Body of pancreas (tissue), 4 donors: ENCODE results near the gene MCMBP. TPM values are rescaled to one million over a fixed set of nuclear protein-coding genes. Genes with fewer than 3 reads are reported as not detected.
"Not testable (repeated sequence)": the region's sequence is repeated elsewhere in the genome, so short reads cannot be mapped to it uniquely, and the experiment has no call there.

Experiments
- ATAC-seq: fragments of 150-250 bp; one replicate; pipeline ENCODE4 v1.9.1; 2016
- DNase-seq, 4 donors: peaks; one replicate each; pipeline ENCODE4 v3.0.0-alpha.2; 2019
- H3K27ac ChIP-seq, 4 donors: fragments of 200-600 bp; sonication (generic); 1 replicate in 3 of 4; 2 replicates in 1 of 4; pipeline versions ENCODE4 v1.5.1 to v1.6.1; 2016 to 2019; ENCODE audit warnings: mild to moderate bottlenecking in 1 of 4, mixed read lengths in 1 of 4, moderate library complexity in 1 of 4
- H3K27me3 ChIP-seq, 2 donors: fragments of 200-600 bp; sonication (generic); one replicate each; pipeline ENCODE4 v1.6.0; 2016; ENCODE audit warnings: mild to moderate bottlenecking in 1 of 2
- H3K36me3 ChIP-seq, 2 donors: fragments of 200-600 bp; sonication (generic); replicated peaks in 1 of 2; 2 replicates each; pipeline ENCODE4 v1.5.1; 2016; ENCODE audit warnings: low read depth in 2 of 2; ENCODE audit not compliant: insufficient read depth in 1 of 2
- H3K4me1 ChIP-seq: fragments of 200-600 bp; sonication (generic); one replicate; pipeline ENCODE4 v1.6.0; 2016
- H3K4me3 ChIP-seq, 2 donors: fragments of 200-600 bp; sonication (generic); 1 replicate in 1 of 2; 2 replicates in 1 of 2; pipeline ENCODE4 v1.5.1; 2016 to 2019
- H3K9me3 ChIP-seq, 3 donors: fragments of 200-600 bp; sonication (generic); 1 replicate in 2 of 3; 2 replicates in 1 of 3; pipeline ENCODE4 v1.5.1; 2016
- POLR2A ChIP-seq, 3 donors: fragments of 450-650 bp; IDR thresholded peaks; one replicate each; pipeline ENCODE4 v1.6.1; 2016; ENCODE audit warnings: antibody characterized with exemption in 3 of 3, mild to moderate bottlenecking in 2 of 3
- WGBS, 2 donors: methylation state at CpG; one replicate each; pipeline ENCODE4 v1.1.5; 2017; 5-methylcytosine and 5-hydroxymethylcytosine counted together
- intact Hi-C: fragments of 100-400 bp; cut with DNase I; formaldehyde crosslinking; loops from one replicate; pipeline ENCODE4 v1.15.1; 2023
- total RNA-seq, 2 donors: library from RNA; depleted of rRNA; stranded (reverse); fragments of >200 nt; gene quantifications; one replicate each; pipeline ENCODE4 v1.1.0, GENCODE V29; 2016
- TF ChIP-seq, protein P1 (sequence below), 7 experiments: fragments of 450-650 bp in 4 of 7; fragments of 200-600 bp in 3 of 7; sonication (generic) in 3 of 7; IDR thresholded peaks; one replicate each; pipeline ENCODE4 v1.5.1; 2016 to 2019; ENCODE audit warnings: antibody characterized with exemption in 7 of 7

The MCMBP gene
- total RNA-seq, 2 donors from 2014 or later: 26.2 to 29.0 TPM

DNA sequence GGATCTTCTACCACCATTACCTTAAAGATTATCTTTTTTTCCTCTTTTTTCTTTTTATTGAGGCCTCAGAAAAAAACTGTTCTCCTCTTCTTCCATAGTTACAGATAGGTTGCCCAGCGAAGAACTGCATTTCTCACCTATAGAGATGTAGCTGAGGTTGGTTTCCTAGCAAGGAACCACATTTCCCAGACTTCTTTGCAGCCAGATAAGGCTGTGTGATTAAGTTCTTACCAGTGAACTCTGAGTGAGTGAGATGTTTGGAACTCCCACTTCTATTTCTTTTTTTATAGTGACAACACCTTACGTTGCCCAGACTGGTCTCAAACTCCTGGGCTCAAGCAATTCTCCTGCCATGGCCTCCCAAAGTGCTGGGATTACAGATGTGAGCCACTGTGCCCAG, 5.9 kb upstream of the MCMBP start:
- Histone ChIP-seq H3K4me3 (no peak overlapping the region), H3K27me3 (no peaks in the 10 kb centered on the region), H3K9me3 (no peaks in the 10 kb centered on the region), H3K4me1 (peaks cover 6% of the 10 kb centered on the region), H3K27ac (no peak overlapping the region), H3K36me3 (no peaks in the 10 kb centered on the region)
- ATAC-seq: no peak
- TF ChIP-seq, protein P1, sequence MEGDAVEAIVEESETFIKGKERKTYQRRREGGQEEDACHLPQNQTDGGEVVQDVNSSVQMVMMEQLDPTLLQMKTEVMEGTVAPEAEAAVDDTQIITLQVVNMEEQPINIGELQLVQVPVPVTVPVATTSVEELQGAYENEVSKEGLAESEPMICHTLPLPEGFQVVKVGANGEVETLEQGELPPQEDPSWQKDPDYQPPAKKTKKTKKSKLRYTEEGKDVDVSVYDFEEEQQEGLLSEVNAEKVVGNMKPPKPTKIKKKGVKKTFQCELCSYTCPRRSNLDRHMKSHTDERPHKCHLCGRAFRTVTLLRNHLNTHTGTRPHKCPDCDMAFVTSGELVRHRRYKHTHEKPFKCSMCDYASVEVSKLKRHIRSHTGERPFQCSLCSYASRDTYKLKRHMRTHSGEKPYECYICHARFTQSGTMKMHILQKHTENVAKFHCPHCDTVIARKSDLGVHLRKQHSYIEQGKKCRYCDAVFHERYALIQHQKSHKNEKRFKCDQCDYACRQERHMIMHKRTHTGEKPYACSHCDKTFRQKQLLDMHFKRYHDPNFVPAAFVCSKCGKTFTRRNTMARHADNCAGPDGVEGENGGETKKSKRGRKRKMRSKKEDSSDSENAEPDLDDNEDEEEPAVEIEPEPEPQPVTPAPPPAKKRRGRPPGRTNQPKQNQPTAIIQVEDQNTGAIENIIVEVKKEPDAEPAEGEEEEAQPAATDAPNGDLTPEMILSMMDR (IDR thresholded peaks at IDR 0.05): no peak
- TF ChIP-seq POLR2A (IDR thresholded peaks at IDR 0.05): no peak
- WGBS, 2 donors: 58 to 61% methylated on average over 2 of the region's 2 CpGs
- intact Hi-C loops: no loop called here
- no peak for DNase-seq

DNA sequence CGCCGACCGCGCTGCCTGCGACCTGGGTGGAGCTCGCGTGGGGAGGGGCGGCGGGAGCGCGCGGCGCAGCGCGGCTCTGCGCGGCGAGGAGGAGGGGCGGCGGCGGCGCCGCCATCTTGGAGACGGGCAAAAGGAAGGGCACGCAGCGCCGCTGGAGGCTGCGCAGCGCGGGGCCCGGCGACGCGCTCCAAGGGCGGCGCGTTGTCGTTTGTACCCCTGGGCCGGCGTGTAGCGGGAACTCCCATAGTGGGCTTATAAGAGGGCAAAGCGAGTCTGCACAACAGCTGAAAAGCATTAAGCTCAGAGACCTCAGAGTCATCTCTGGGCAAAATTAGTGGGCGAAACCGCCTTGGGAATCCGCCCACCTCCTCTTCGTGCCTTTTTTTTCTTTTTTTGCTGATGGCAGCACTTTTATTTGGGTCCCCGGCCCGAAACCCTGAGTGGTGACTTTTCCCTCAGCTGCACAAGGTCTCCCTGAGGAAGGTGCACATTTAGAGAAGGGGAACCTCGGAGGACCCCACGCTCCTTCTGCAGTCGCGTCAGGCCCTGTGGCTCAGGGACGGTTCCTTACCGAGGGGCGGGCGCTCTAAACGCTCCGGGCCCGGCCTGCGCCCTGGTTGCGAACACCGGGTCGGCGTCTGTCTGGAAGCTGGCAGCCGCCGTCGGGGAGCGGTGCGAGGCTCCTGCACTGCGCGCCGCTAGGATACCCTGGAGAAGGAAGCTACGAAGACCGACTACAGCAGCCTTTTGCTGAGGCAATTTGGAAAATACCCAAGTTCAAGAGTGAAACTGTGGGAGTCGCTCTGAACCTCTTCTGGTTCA, 428 bp upstream of the MCMBP start:
- intact Hi-C loops: no loop called here
- peak; percentile 96 for ATAC-seq
- Histone ChIP-seq H3K27ac (peak overlapping the region; percentile 73 to 94 (median 84)), H3K36me3 (no peaks in the 10 kb centered on the region), H3K4me1 (peaks cover 35% of the 10 kb centered on the region), H3K9me3 (no peaks in the 10 kb centered on the region), H3K27me3 (no peaks in the 10 kb centered on the region), H3K4me3 (peak overlapping the region; percentile 58 to 82)
- 0 to 1% methylated on average over 11 to 72 of the region's 75 CpGs for WGBS, 2 donors
- peak; percentile 85 to 87 (median 86) for DNase-seq
- TF ChIP-seq, protein P1 (IDR thresholded peaks at IDR 0.05): peak in 2 of 7 experiments; percentile 6 to 8
- TF ChIP-seq POLR2A (IDR thresholded peaks at IDR 0.05): peak in 2 of 3 donors; percentile 68 to 70

DNA sequence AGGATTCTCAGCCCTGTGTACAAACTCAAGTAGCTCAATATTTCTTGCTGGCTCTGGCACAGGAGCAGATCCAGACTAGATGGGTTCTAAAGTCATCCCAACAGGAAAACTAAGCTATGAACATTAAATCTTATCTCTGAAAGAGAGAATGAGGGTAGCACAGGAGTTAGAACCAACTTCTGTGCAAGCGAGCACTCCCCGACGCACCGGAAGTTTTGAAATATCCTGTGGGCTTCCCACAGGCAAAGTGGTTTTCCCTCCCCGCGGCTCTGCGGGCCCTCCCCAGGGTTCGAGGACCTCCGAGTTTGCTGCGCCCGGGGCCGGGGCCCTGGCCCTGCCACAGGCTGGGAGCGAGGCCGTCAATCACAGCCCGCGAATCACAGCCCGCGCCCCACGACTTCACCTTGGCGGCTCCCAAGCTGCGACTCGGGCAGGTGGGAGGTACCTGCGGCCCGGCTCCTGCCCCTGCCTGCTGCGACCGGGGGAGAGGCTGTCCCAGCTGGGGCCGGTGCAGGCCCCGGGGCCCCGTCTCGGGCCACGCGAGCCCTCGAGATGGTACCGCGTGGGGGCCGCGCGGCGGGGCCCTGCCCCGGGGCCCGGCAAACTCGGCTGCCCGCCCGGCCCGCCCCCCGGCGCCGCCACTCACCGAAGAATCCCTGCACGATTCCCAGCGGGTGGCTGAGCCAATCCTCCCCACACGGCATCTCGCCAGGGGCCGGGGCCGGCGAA, 598 bp downstream of the MCMBP start:
- whole genome bisulfite sequencing, 2 donors: 0% methylated on average over 10 to 55 of the region's 56 CpGs
- DNase-seq (peak; percentile 68 to 85 (median 74)), ATAC-seq (peak; percentile 66)
- H3K27ac ChIP-seq: peak overlapping the region; percentile 73 to 94 (median 84)
- peaks cover 35% of the 10 kb centered on the region for H3K4me1 ChIP-seq
- no peaks in the 10 kb centered on the region for H3K36me3 ChIP-seq
- no peaks in the 10 kb centered on the region for H3K9me3 ChIP-seq
- peak overlapping the region; percentile 16 to 82 for H3K4me3 ChIP-seq
- TF ChIP-seq POLR2A (IDR thresholded peaks at IDR 0.05): peak in 2 of 3 donors; percentile 19 to 27
- TF ChIP-seq, protein P1 (IDR thresholded peaks at IDR 0.05): no peak
- intact Hi-C loops: no loop called here
- H3K27me3 ChIP-seq: no peaks in the 10 kb centered on the region

DNA sequence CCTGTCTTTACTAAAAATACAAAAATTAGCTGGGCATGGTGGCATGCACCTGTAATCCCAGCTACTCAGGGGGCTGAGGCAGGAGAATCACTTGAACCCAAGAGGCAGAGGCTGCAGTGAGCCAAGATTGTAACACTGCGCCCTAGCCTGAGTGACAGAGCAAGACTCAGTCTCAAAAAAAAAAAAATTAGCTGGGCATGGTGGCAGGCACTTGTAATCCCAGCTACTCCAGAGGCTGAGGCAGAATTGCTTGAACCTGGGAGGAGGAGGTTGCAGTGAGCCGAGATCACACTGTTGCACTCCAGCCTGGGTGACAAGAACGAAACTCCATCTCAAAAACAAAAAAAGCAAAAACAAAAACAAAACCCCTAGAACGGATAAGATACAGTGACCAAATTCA, 3.2 kb downstream of the MCMBP start:
- intact Hi-C loops: loop anchor here (10.0 kb wide), 1 partner anchor 125 kb away; no protein-coding TSS in a partner anchor
- ATAC-seq, H3K36me3 ChIP-seq, H3K9me3 ChIP-seq, H3K4me3 ChIP-seq, DNase-seq, H3K27ac ChIP-seq, H3K27me3 ChIP-seq: not testable (repeated sequence)
- H3K4me1 ChIP-seq: peaks cover 35% of the 10 kb centered on the region
- WGBS, 2 donors: 78 to 89% methylated on average over 4 of the region's 4 CpGs

DNA sequence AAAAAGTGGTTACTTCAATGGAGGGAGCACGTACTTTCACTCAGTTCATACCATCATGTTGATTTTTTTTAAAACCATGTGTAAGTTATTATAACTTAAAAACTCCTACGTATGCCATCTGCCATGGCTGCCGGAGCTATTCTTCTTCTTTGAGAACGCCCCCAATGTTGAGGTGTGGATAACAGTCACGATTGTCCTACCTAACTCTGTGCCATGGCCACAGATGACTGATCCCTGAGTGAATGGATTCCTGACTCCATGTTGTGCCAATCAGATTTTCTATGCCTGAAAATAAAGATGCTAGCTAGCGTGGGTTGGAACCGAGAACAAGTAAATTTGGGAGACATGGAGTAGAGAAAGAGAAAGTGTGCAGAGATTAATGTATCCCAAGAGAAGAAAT, 5.3 kb downstream of the MCMBP start:
- intact Hi-C loops: loop anchor here (10.0 kb wide), 1 partner anchor 123 kb away; no protein-coding TSS in a partner anchor

More for the DNA sequence above, 5.3 kb downstream of the MCMBP start:
- TF ChIP-seq POLR2A (IDR thresholded peaks at IDR 0.05): no peak
- Histone ChIP-seq H3K27me3 (no peaks in the 10 kb centered on the region), H3K4me3 (no peak overlapping the region), H3K27ac (no peak overlapping the region), H3K9me3 (no peaks in the 10 kb centered on the region), H3K4me1 (peaks cover 27% of the 10 kb centered on the region), H3K36me3 (no peaks in the 10 kb centered on the region)
- WGBS, 2 donors: 75 to 85% methylated on average over 7 of the region's 7 CpGs
- no peak for ATAC-seq
- DNase-seq: no peak
